Cardiac muscle cell (in vitro differentiated cells and primary cell): ENCODE results near the gene PEF1. TPM values are rescaled to one million over a fixed set of nuclear protein-coding genes. Genes with fewer than 3 reads are reported as not detected.
A peak's percentile ranks its signal among the peaks of the same experiment; 100 is the strongest.

Experiments
- DNase-seq, 2 donors: peaks; one replicate each; pipeline versions ENCODE4 v3.0.0 to v3.0.0-alpha.2; 2010 to 2017; ENCODE audit warnings: low read depth in 1 of 2, low spot score in 1 of 2
- H3K27ac ChIP-seq: fragments of 200-600 bp; sonication (generic); 2 replicates; pipeline ENCODE4 v1.5.1; 2016
- H3K27me3 ChIP-seq: fragments of 200-600 bp; sonication (generic); 2 replicates; pipeline ENCODE4 v1.6.0; 2016; ENCODE audit warnings: control low read depth
- H3K36me3 ChIP-seq: fragments of 200-600 bp; sonication (generic); 2 replicates; pipeline ENCODE4 v1.5.1; 2016; ENCODE audit warnings: control low read depth
- H3K4me1 ChIP-seq: fragments of 200-600 bp; sonication (generic); 2 replicates; pipeline ENCODE4 v1.8.1; 2017; ENCODE audit warnings: low read depth, mild to moderate bottlenecking, mixed run types
- H3K4me3 ChIP-seq: fragments of 200-600 bp; sonication (generic); 2 replicates; pipeline ENCODE4 v1.5.1; 2016; ENCODE audit warnings: mild to moderate bottlenecking
- H3K9me3 ChIP-seq: fragments of 200-600 bp; sonication (generic); 2 replicates; pipeline ENCODE4 v1.5.1; 2017; ENCODE audit warnings: low read depth, mild to moderate bottlenecking, control low read depth
- polyA plus RNA-seq: library from polyadenylated mRNA; unstranded; fragments of >200 nt; fragmentation: Nextera tagmentation; extraction: Ambion mirVana; gene quantifications from 2 replicates; pipeline ENCODE4 v1.2.1, GENCODE V29; 2016
- total RNA-seq: library from RNA; depleted of rRNA; stranded (reverse); fragments of >200 nt; gene quantifications from 2 replicates; pipeline ENCODE4 v1.2.3, GENCODE V29; 2016
- TF ChIP-seq, protein P1 (sequence below): IDR thresholded peaks from 2 replicates; pipeline ENCODE4 v1.5.1; 2012; ENCODE audit warnings: low read depth, mild to moderate bottlenecking, low read length

The PEF1 gene
- total and polyA plus RNA-seq, 2 experiments from 2014 or later = 89.3 to 97.8 TPM

DNA sequence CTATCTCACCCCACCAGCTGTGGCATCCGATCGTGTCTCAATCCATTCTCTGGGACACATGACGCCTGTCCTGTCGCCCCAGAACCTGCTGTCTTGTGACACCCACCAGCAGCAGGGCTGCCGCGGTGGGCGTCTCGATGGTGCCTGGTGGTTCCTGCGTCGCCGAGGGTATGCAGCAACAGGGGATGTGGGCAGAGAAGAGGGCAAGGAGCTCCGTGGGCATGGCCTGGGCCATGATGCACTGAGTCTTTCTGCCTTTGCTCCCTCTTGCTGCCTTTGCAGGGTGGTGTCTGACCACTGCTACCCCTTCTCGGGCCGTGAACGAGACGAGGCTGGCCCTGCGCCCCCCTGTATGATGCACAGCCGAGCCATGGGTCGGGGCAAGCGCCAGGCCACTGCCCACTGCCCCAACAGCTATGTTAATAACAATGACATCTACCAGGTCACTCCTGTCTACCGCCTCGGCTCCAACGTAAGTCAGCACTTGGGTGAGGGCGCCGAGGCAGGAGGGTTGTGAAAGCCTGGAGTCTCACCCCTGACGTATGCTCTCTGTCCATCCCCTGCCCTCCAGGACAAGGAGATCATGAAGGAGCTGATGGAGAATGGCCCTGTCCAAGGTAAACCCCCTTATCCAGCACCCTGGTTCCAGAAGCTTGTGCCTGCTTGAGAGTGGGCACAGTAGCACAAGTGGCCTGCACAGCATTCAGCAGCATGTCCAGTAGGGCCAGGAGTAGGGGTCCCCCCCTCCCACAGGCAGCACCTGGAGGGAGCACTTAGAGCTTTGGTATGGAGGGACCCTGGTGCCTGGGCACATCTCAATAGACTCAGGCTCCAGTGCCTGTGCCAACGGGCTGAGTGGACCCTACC is 59.6 kb downstream of the PEF1 start:
- Histone ChIP-seq H3K4me1 (peaks cover 20% of the 10 kb centered on the region), H3K27ac (peak overlapping the region; percentile 79), H3K36me3 (no peaks in the 10 kb centered on the region), H3K27me3 (peaks cover 17% of the 10 kb centered on the region), H3K9me3 (no peaks in the 10 kb centered on the region), H3K4me3 (no peak overlapping the region)
- no peak for DNase-seq
- TF ChIP-seq, protein P1, sequence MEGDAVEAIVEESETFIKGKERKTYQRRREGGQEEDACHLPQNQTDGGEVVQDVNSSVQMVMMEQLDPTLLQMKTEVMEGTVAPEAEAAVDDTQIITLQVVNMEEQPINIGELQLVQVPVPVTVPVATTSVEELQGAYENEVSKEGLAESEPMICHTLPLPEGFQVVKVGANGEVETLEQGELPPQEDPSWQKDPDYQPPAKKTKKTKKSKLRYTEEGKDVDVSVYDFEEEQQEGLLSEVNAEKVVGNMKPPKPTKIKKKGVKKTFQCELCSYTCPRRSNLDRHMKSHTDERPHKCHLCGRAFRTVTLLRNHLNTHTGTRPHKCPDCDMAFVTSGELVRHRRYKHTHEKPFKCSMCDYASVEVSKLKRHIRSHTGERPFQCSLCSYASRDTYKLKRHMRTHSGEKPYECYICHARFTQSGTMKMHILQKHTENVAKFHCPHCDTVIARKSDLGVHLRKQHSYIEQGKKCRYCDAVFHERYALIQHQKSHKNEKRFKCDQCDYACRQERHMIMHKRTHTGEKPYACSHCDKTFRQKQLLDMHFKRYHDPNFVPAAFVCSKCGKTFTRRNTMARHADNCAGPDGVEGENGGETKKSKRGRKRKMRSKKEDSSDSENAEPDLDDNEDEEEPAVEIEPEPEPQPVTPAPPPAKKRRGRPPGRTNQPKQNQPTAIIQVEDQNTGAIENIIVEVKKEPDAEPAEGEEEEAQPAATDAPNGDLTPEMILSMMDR = no peak

DNA sequence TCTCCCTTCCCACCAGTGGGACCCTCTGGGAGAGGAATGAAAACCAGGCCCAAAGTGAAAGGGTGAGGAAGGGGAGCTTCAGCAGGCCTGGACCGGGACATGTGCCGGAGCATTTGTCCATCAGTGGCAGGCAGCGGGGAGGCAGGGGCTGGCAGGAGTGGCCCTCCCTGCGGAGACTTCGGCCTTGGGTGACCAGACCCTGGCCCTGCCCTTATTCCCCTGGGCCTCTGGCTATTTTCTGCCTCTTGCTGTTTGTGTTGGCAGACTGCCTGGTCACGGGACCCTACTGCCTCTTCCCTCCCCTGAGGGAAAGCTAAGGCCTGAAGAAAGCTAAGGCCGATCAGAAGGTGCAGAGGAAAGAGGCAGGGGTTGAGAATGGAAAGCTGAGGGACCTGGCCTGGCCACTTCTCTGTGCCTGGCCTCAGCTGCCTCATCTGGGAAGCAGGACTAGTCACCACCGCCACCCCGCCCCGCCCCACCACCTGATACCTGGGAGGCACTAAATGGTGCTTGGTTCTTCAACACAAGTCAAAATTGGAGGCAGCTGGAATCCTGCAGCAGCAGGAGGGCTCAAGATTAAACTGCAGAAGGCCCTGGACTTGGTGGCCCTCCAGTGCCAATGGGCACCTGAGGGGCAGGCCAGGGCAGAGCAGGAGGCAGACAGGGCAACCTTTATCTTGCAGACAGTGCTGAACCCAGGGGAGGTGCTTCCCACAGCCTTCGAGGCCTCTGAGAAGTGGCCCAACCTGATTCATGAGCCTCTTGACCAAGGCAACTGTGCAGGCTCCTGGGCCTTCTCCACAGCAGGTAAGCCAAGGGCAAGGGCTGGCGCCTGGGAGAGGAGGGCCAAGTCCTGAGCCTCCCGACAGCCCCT is 60.4 kb downstream of the PEF1 start:
- Histone ChIP-seq H3K36me3 (no peaks in the 10 kb centered on the region), H3K4me1 (peaks cover 27% of the 10 kb centered on the region), H3K27ac (peak overlapping the region; percentile 79), H3K27me3 (peaks cover 13% of the 10 kb centered on the region), H3K4me3 (no peak overlapping the region), H3K9me3 (no peaks in the 10 kb centered on the region)
- TF ChIP-seq, protein P1 = no peak
- peak; percentile 83 to 85 for DNase-seq

DNA sequence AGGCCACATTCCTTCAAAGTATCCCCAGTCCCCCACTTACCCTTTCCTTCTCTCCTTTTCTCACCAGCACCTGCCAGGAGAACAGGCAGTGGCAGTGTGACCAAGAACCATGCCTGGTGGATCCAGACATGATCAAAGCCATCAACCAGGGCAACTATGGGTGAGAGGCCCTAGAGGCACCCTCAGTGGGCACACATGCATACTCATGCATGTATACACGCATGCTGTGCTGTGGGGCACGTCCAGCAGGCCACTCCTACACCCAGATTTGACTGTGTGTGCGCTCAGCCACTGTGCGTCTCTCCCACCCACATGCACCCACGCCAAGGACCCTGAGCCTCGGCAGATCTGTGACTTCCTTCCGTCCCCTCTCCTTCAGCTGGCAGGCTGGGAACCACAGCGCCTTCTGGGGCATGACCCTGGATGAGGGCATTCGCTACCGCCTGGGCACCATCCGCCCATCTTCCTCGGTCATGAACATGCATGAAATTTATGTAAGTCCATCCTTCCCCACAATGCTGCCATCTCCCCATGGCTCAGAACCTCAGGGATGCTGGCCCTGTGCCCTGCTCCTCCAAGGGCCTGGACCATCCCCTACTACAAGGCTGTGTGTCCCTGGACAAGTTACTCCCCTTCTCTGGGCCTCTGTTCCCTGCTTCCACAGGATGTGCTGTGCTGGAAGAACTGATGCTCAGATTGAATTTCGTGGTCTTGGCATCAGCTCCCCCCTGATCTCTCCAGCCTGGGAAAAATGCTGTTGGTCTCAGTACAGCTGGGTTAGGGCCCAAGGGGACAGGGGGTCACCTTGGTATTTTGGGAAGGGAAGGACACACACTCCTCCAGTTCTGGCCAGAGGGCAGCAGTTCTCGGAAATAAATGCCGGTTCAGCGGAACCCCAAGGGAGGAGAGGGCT is 61.3 kb downstream of the PEF1 start:
- H3K27me3 ChIP-seq = peaks cover 4% of the 10 kb centered on the region
- H3K9me3 ChIP-seq = no peaks in the 10 kb centered on the region
- H3K4me1 ChIP-seq = peaks cover 30% of the 10 kb centered on the region
- no peaks in the 10 kb centered on the region for H3K36me3 ChIP-seq
- TF ChIP-seq, protein P1 = no peak
- H3K4me3 ChIP-seq = no peak overlapping the region
- DNase-seq = no peak
- H3K27ac ChIP-seq = peak overlapping the region; percentile 79

DNA sequence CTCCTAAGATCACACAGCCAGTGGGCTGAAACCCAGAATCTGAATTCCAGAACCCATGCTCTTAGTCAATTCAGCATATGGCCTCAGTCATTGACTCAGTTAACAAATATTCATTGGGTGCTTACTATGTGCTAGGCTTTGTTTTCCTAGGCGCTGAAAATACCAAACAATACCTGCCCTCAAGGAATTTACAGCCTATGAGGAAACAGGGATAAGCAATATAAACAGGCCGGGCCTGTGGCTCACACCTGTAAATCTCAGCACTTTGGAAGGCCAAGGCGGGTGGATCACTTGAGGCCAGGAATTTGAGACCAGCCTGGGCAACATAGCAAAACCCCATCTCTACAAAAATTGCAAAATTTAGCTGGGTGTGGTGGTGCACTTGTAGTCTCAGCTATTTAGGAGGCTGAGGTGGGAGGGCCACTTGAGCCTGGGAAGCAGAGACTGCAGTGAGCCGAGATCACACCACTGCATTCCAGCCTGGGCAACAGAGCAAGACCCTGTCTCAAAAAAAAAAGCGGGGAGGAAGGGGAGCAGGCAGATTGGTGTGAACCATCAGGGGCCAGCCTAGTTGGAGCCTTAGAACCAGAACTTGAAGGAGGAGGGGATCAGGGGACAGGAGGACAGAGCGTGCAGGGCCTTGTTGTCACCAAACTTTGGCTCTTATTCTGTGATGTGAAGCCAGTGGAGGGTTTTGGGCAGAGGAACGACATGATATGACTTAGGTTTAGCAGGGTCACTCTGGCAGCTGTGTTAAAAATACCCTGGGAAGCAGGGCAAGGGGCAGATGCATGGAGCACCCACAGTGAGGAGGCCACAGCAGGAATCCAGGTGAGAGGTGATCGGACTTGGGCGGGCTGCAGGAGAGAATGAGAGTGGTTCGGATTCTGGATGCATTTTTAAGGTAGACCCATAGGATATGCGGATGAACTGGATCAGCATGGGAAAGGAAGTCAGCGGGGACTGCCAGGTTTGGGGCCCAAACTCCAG is 62.6 kb downstream of the PEF1 start:
- H3K27me3 ChIP-seq = no peaks in the 10 kb centered on the region
- no peaks in the 10 kb centered on the region for H3K36me3 ChIP-seq
- TF ChIP-seq, protein P1 = no peak
- no peaks in the 10 kb centered on the region for H3K9me3 ChIP-seq
- H3K27ac ChIP-seq = no peak overlapping the region
- DNase-seq = no peak
- peaks cover 30% of the 10 kb centered on the region for H3K4me1 ChIP-seq
- no peak overlapping the region for H3K4me3 ChIP-seq
